Activated CD4-positive, alpha-beta T cell treated with anti-CD3 and anti-CD28 coated beads for 4 hours (primary cell): Measurements from ENCODE around the gene KIAA0408.
A peak's percentile ranks its signal among the peaks of the same experiment; 100 is the strongest.

Experiments used
- DNase-seq, 2 donors: peaks; one replicate each; pipeline ENCODE4 v3.0.0-alpha.2; 2020

KIAA0408 gene

GRCh38 chr6:127459231-127459641 lies at the start of gene KIAA0408:
Gene KIAA0408 (minus strand): TSS chr6:127459389. CDS start chr6:127453981, 5,408 bp downstream.
- DNase-seq, result no peak

GRCh38 chr6:127506894-127507293 lies 47.7 kb upstream of the KIAA0408 start:
- no peak for DNase-seq

GRCh38 chr6:127503022-127503421 lies 43.8 kb upstream of the KIAA0408 start:
- DNase-seq, result no peak

DNA sequence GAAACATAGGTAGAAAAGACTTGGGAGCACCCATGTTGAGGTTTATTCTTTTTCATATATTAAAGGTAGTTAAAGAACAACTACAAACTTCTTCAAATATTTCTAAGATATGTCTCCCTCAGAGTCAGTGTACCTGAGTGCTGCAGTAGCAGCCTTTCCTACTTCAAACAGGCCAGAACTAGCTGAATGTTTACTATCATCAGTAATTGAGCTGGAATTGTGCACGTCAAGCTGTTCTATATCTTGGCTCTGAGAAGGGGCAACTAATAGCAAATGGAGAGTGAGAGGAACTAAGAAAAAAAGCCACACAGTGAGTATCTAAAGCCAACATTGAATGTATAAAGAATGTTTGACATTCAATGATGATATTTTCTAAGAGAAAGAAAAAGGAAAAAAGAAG lies 38.2 kb upstream of the KIAA0408 start:
- DNase-seq, result no peak

DNA sequence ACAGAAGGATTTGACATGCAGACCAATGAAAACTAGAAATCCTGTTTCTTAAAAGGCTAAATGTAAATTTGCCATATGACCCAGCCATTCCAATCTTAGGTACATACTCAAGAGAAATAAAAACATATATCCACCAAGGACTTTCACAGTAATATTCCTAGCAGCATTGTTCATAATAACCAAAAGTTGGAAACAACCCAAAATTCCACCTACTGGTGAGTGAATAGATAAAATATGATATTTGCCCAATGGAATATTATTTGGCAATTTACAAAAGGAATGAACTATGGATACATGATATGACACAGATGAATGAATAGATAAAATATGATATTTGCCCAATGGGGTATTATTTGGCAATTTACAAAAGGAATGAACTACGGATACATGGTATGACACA lies 37.3 kb upstream of the KIAA0408 start:
- DNase-seq, result no peak

DNA sequence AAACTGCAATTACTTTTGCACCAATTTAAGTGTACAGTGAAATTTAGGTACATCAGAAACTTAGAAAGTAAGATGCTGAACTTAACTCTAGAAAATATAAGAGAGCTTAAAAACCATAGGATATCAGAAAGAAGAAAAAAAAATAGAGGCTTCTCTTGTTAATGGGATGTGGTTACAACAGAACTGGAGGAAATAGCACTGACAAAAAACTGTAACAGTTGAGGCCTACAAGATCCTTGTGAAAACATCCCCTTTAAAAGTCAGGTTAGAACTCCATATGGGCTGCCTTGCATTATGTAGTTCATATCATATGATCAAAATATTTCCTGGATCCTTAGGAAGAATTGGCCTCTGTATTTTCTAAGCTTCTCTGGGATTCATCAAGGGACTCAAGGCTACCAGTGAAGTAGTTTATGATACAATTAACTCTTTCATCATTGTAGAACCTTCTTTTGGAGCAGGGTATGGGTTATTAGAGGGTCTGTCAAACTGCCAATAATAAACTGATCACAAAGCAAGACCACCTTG lies 35.1 kb upstream of the KIAA0408 start:
- no peak for DNase-seq

GRCh38 chr6:127489248-127489647 lies 30.1 kb upstream of the KIAA0408 start:
- DNase-seq, result no peak

DNA sequence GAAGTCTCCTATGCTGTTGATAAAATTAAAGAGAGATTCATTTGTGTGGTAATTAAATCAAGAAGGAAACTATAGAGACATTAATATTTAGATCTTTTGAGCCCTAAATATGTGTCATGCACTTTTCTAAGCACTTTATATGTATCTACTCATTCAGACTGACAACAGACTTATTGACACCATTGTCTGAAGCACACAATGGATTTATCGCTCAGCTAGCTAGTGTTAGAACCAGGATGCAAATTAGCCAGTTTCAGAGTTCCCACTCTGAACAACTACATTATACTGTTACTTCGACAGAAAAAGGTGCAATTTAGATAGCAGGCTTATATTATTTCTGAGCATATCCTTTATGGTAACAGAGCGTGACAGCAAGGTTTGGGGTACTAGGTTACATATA lies 27.7 kb upstream of the KIAA0408 start:
- DNase-seq, result no peak

DNA sequence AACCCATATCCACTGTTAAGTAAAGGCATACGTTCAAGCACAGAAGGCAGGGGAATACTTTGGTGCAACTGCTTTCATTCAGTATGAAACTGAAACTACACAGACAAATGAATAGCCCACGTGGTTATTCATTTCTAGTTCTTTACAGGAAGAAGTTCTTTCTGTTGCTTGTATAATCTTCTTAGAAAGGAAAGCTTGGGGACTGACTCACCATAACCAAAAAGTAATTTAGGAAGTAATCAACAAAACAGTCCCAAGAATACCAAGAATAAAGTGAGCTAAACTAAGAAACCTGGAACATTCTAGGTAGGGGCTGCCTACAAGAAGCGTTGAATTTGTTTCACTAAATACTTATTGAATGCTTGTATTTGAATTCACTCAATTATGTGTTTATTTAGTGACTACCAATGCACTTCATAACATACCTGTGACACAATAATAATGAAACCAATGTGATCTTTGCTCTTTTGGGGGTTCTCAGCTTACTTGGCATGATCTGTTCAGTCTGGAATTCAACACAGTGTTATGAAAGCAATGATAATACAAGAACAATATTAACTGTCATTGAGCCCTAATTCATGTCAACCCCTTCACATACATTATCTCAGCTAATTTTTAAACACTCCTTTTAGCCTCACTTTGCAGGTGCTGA lies 25.1 kb upstream of the KIAA0408 start:
- DNase-seq, result peak in 1 of 2 donors; percentile 9

DNA sequence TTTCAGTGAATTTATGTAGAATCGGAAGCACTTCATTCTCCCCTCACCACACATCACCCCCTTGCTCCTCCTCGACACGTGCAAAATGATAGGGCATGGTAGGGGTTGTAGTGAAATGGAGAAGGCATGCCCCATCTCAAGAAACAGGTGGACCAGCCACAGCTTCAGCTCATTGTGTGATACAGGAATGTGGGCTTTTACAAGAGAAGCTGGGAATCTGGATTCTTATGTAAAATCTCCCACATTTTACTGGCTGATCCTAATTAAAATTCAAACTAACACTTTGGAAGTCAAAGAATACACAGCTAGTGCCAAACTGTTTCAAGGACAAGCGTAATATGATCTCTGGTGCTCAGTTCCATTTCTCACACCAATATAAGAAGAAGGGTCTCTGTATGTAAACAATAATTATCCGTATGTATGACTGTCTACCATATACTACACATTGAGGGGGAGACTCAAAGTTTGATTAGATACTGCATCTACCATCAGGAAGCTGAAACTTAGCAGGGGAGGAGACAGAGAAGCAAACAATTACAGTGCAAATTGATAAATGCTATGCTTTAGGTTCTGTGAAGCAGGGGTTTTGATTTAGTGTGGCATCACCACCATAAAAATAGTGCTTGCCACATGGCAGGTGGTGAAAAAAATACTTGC lies 24.3 kb upstream of the KIAA0408 start:
- no peak for DNase-seq

DNA sequence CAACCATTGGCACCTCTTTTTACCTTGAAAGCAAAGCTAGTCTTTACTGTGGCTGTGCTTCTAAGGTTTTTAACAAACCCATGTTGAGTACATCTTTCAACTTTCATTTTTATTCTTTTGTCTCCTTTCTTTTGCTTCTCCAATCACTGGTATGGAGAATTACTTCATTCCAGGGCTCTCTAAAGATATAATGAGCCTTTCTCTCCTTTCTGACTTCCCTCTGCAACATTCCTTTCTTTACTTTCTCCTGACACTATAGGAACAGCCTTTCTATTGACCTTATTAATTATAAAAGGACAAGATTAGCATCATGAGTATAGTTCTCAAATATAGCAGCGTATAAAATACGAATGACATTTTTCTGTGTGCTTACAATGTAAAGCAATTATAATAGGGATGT lies 23.1 kb upstream of the KIAA0408 start:
- no peak for DNase-seq

- no peak for DNase-seq
These were observed 22.4 kb upstream of the KIAA0408 start for GRCh38 chr6:127481628-127482027.

DNA sequence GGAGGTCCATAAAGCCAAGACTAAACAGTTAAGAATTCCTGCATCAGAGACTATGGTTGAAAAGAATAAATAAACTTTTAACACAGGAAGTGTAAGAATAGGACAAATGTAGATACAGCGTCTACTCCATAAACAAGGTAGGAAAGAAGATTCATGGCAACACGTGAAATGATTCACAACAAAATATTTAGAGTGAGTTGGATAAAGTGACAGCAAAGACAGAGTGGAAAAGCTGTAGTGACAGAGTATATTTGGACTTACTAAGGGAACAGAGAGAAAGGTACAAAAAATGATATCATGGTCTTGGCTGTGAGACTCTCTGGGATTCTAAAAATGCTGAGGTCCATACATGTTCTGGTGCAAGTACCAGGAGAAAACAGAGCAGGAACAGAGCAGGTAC lies 21.9 kb upstream of the KIAA0408 start:
- DNase-seq, result no peak

- DNase-seq, result no peak
These were observed 18.5 kb upstream of the KIAA0408 start for GRCh38 chr6:127477658-127478057.

DNA sequence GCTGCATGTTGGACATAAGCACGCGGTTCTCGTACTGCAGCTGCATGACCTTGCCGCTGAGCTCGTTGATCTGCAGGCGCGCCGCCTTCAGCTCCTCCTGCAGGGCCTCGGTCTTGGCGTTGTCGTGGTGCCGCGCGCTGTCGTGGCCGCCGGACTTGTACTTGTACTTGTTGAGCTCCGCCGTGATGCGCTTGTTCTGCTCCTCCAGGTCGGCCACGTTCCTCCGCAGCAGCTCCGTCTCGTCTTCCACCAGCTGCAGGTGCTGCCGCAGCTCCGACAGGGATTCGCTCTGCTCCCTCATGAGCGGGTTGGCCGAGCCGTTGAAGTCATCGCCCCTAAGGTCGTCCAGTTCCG lies 16.6 kb upstream of the KIAA0408 start:
- DNase-seq, result no peak

- no peak for DNase-seq
These were observed 16.1 kb upstream of the KIAA0408 start for GRCh38 chr6:127475135-127475822.

DNA sequence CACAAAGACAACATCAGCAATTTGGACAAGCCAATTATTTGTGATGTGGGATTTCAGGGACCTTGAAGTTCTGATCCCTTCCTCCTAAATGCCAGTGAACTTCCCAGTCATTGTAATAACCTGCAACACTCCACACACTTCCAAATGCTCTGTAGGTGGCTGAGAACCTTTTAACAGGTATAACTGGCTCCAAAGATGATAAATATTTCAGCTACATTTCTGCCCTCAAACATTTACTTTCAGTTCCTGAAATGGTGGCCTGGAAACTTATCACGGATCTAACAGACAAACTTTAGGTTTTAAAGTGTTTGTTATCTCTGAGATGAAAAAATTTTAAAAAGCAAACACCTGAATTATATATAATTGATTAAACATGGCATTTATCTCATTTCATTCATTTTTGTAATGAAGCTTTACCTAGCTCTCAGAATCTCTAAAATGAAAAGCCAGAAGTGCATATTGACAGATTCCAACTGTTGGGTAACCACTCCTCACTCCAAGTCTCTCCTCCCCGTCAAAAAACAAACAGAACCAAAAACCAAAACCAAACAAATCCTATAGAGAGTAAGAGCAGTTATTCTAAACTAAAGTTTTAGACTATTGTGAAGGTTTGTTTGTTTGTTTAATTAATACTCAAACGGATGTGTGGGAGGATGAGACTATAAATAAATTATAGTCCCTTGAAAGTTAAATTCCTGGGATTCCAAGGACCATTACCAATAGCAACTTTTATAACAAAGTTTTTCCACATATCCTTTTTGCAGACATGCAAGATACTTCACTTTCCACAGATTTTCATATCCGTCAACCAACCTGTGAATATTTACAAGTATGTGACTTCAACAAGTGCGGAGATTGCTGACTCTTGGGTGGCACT lies 12.4 kb upstream of the KIAA0408 start:
- no peak for DNase-seq

GRCh38 chr6:127468936-127469335 lies 9.7 kb upstream of the KIAA0408 start:
- DNase-seq, result no peak

- no peak for DNase-seq
These were observed 7.2 kb upstream of the KIAA0408 start for GRCh38 chr6:127466416-127466815.

GRCh38 chr6:127464881-127465459 lies 5.8 kb upstream of the KIAA0408 start:
- peak; percentile 58 to 65 for DNase-seq

- no peak for DNase-seq
These were observed 5.1 kb upstream of the KIAA0408 start for GRCh38 chr6:127464161-127464880.

DNA sequence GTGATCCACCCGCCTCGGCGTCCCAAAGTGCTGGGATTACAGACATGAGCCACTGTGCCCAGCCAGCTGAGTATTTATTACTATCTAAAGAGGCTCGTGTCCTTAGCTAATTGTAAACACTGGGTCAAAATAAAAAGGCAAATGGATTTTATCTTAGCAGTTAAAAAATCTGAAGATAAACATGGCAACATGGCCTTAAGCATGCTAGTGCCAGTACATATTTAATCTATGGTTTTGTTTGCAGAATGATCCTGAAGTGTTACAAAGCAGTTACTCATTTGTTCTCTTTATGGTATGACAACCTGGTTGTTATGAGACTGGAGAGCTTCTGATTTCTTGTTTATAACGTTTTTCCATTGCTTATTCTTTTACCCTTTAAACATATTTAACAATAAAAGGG lies 3.9 kb upstream of the KIAA0408 start:
- no peak for DNase-seq
